Measurements from ENCODE around the gene SP1. TPM values are rescaled to one million over a fixed set of nuclear protein-coding genes. Genes with fewer than 3 reads are reported as not detected.
"Not testable (repeated sequence)": the region's sequence is repeated elsewhere in the genome, so short reads cannot be mapped to it uniquely, and the experiment has no call there.

Gene SP1
- total RNA-seq, 1 experiment from 2014 or later: 78.4 TPM

GRCh38 chr12:53410951-53411350, 31.0 kb downstream of the SP1 start:
- intact Hi-C loops (cut with micrococcal nuclease; ENCODE audit: unreplicated experiment): no loop called here
- peaks cover 42% of the 10 kb centered on the region for H3K4me1 ChIP-seq (ENCODE audit: insufficient read depth, low read length, poor library complexity, severe bottlenecking)
- H3K27me3 ChIP-seq (replicated peaks; ENCODE audit: insufficient read depth, low read depth, low read length, poor library complexity): no peaks in the 10 kb centered on the region
- no peak for TF ChIP-seq EZH2 (IDR thresholded peaks at IDR 0.05; ENCODE audit: borderline replicate concordance, low read depth, low read length, poor library complexity, severe bottlenecking)
- no peak overlapping the region for H3K4me3 ChIP-seq (ENCODE audit: low read depth, low read length, poor library complexity, severe bottlenecking)
- CTCF ChIA-PET: interaction anchor here (0.7 to 1.1 kb wide), 2 partner anchors 11 to 99 kb away, joined by 3 read pairs; no protein-coding TSS in a partner anchor
- peaks cover 44% of the 10 kb centered on the region for H3K36me3 ChIP-seq (ENCODE audit: insufficient read depth, low read length, poor library complexity, severe bottlenecking)
- no TSS peak for BruUV-seq (replicated peaks)
- POLR2A ChIA-PET (ENCODE audit: low non-redundant PET): no interaction called here
- no peaks in the 10 kb centered on the region for H3K9me3 ChIP-seq (ENCODE audit: low read depth, low read length, poor library complexity, severe bottlenecking)
- H3K27ac ChIP-seq (ENCODE audit: low read depth, low read length, poor library complexity, severe bottlenecking): peak overlapping the region; percentile 42
- DNase-seq (ENCODE audit: low spot score): no peak

GRCh38 chr12:53413485-53414204, 33.7 kb downstream of the SP1 start:
- H3K4me1 ChIP-seq (ENCODE audit: insufficient read depth, low read length, poor library complexity, severe bottlenecking): peaks cover 55% of the 10 kb centered on the region
- H3K27ac ChIP-seq (ENCODE audit: low read depth, low read length, poor library complexity, severe bottlenecking): peak overlapping the region; percentile 68
- H3K4me3 ChIP-seq (ENCODE audit: low read depth, low read length, poor library complexity, severe bottlenecking): no peak overlapping the region
- intact Hi-C loops (cut with micrococcal nuclease; ENCODE audit: unreplicated experiment): no loop called here
- H3K27me3 ChIP-seq (replicated peaks; ENCODE audit: insufficient read depth, low read depth, low read length, poor library complexity): no peaks in the 10 kb centered on the region
- DNase-seq (ENCODE audit: low spot score): peak; percentile 74
- ChIA-PET POLR2A (ENCODE audit: low non-redundant PET) (interaction anchor here (0.7 kb wide), 1 partner anchor 15 kb away, joined by 4 read pairs; no protein-coding TSS in a partner anchor), CTCF (interaction anchor here (0.9 to 1.7 kb wide), 2 partner anchors 32 to 61 kb away, joined by 4 to 5 read pairs; no protein-coding TSS in a partner anchor)
- peaks cover 32% of the 10 kb centered on the region for H3K36me3 ChIP-seq (ENCODE audit: insufficient read depth, low read length, poor library complexity, severe bottlenecking)
- TF ChIP-seq CTCF (conservative IDR thresholded peaks at IDR 0.05; ENCODE audit: low read depth, low read length): no peak
- no peak for TF ChIP-seq EZH2 (IDR thresholded peaks at IDR 0.05; ENCODE audit: borderline replicate concordance, low read depth, low read length, poor library complexity, severe bottlenecking)
- no TSS peak for BruUV-seq (replicated peaks)
- no peaks in the 10 kb centered on the region for H3K9me3 ChIP-seq (ENCODE audit: low read depth, low read length, poor library complexity, severe bottlenecking)

- Histone ChIP-seq H3K27me3 (replicated peaks; ENCODE audit: insufficient read depth, low read depth, low read length, poor library complexity) (no peaks in the 10 kb centered on the region), H3K27ac (ENCODE audit: low read depth, low read length, poor library complexity, severe bottlenecking) (peak overlapping the region; percentile 68), H3K36me3 (ENCODE audit: insufficient read depth, low read length, poor library complexity, severe bottlenecking) (peaks cover 22% of the 10 kb centered on the region), H3K9me3 (ENCODE audit: low read depth, low read length, poor library complexity, severe bottlenecking) (no peaks in the 10 kb centered on the region), H3K4me1 (ENCODE audit: insufficient read depth, low read length, poor library complexity, severe bottlenecking) (peaks cover 55% of the 10 kb centered on the region), H3K4me3 (ENCODE audit: low read depth, low read length, poor library complexity, severe bottlenecking) (no peak overlapping the region)
- TF ChIP-seq CTCF (conservative IDR thresholded peaks at IDR 0.05; ENCODE audit: low read depth, low read length) (no peak), EZH2 (IDR thresholded peaks at IDR 0.05; ENCODE audit: borderline replicate concordance, low read depth, low read length, poor library complexity, severe bottlenecking) (no peak)
- DNase-seq (ENCODE audit: low spot score): peak; percentile 54
- POLR2A ChIA-PET (ENCODE audit: low non-redundant PET): no interaction called here
- intact Hi-C loops (cut with micrococcal nuclease; ENCODE audit: unreplicated experiment): no loop called here
- CTCF ChIA-PET: interaction anchor here (0.5 kb wide), 1 partner anchor 49 kb away, joined by 3 read pairs; no protein-coding TSS in a partner anchor
- no TSS peak for BruUV-seq (replicated peaks)
Measured at GRCh38 chr12:53414756-53415417, 34.9 kb downstream of the SP1 start.

GRCh38 chr12:53415752-53416389, 35.9 kb downstream of the SP1 start:
- H3K9me3 ChIP-seq (ENCODE audit: low read depth, low read length, poor library complexity, severe bottlenecking); intact Hi-C loops (cut with micrococcal nuclease; ENCODE audit: unreplicated experiment); H3K4me3 ChIP-seq (ENCODE audit: low read depth, low read length, poor library complexity, severe bottlenecking); POLR2A ChIA-PET (ENCODE audit: low non-redundant PET); H3K27me3 ChIP-seq (replicated peaks; ENCODE audit: insufficient read depth, low read depth, low read length, poor library complexity); BruUV-seq (replicated peaks): not testable (repeated sequence)
- Histone ChIP-seq H3K36me3 (ENCODE audit: insufficient read depth, low read length, poor library complexity, severe bottlenecking) (peaks cover 18% of the 10 kb centered on the region), H3K27ac (ENCODE audit: low read depth, low read length, poor library complexity, severe bottlenecking) (peak overlapping the region; percentile 68), H3K4me1 (ENCODE audit: insufficient read depth, low read length, poor library complexity, severe bottlenecking) (peaks cover 60% of the 10 kb centered on the region)
- peak; percentile 79 for DNase-seq (ENCODE audit: low spot score)
- CTCF ChIA-PET: interaction anchor here (1.7 kb wide), 1 partner anchor 64 kb away, joined by 4 read pairs; no protein-coding TSS in a partner anchor

GRCh38 chr12:53417291-53417816, 37.4 kb downstream of the SP1 start:
- H3K27ac ChIP-seq (ENCODE audit: low read depth, low read length, poor library complexity, severe bottlenecking); DNase-seq (ENCODE audit: low spot score); H3K9me3 ChIP-seq (ENCODE audit: low read depth, low read length, poor library complexity, severe bottlenecking); BruUV-seq (replicated peaks); intact Hi-C loops (cut with micrococcal nuclease; ENCODE audit: unreplicated experiment); H3K27me3 ChIP-seq (replicated peaks; ENCODE audit: insufficient read depth, low read depth, low read length, poor library complexity); H3K36me3 ChIP-seq (ENCODE audit: insufficient read depth, low read length, poor library complexity, severe bottlenecking); H3K4me3 ChIP-seq (ENCODE audit: low read depth, low read length, poor library complexity, severe bottlenecking): not testable (repeated sequence)
- peaks cover 58% of the 10 kb centered on the region for H3K4me1 ChIP-seq (ENCODE audit: insufficient read depth, low read length, poor library complexity, severe bottlenecking)
- CTCF ChIA-PET: interaction anchor here (1.7 kb wide), 1 partner anchor 65 kb away, joined by 4 read pairs; no protein-coding TSS in a partner anchor
- POLR2A ChIA-PET (ENCODE audit: low non-redundant PET): interaction anchor here (0.6 kb wide), 1 partner anchor 21 kb away, joined by 5 read pairs; no protein-coding TSS in a partner anchor

Data from A673 (cell line).